Esophagus (tissue), 2 donors: ENCODE results near the gene STAM2. TPM values are rescaled to one million over a fixed set of nuclear protein-coding genes. Genes with fewer than 3 reads are reported as not detected.
A peak's percentile ranks its signal among the peaks of the same experiment; 100 is the strongest.

Experiments used
- H3K27ac ChIP-seq, 2 donors: one replicate each; pipeline ENCODE4 v1.5.1; 2013; ENCODE audit warnings: low read depth in 2 of 2, mild to moderate bottlenecking in 2 of 2, inconsistent platforms in 1 of 2, low read length in 1 of 2, moderate library complexity in 1 of 2
- H3K27me3 ChIP-seq, 2 donors: one replicate each; pipeline ENCODE4 v1.6.1; 2013; ENCODE audit warnings: low read length in 2 of 2, control low read depth in 1 of 2, mild to moderate bottlenecking in 1 of 2; ENCODE audit not compliant: insufficient read depth in 2 of 2, control insufficient read depth in 1 of 2
- H3K36me3 ChIP-seq, 2 donors: one replicate each; pipeline ENCODE4 v1.6.1; 2013; ENCODE audit warnings: low read length in 1 of 2; ENCODE audit not compliant: control insufficient read depth in 2 of 2, insufficient read depth in 2 of 2
- H3K4me1 ChIP-seq, 2 donors: one replicate each; pipeline ENCODE4 v1.6.1; 2013; ENCODE audit warnings: low read length in 1 of 2; ENCODE audit not compliant: control insufficient read depth in 2 of 2, insufficient read depth in 2 of 2
- H3K4me3 ChIP-seq, 2 donors: one replicate each; pipeline ENCODE4 v1.5.1; 2013; ENCODE audit warnings: low read length in 2 of 2, mild to moderate bottlenecking in 2 of 2, low read depth in 1 of 2, moderate library complexity in 1 of 2
- H3K9me3 ChIP-seq, 2 donors: one replicate each; pipeline ENCODE4 v1.6.1; 2013; ENCODE audit warnings: mild to moderate bottlenecking in 2 of 2, low read depth in 1 of 2, low read length in 1 of 2, moderate library complexity in 1 of 2; ENCODE audit not compliant: control insufficient read depth in 2 of 2, insufficient read depth in 1 of 2
- WGBS, 2 donors: extraction: QIAGEN DNeasy Blood & Tissue Kit; methylation state at CpG; one replicate each; pipeline ENCODE4 v1.1.7; 2013; 5-methylcytosine and 5-hydroxymethylcytosine counted together
- polyA plus RNA-seq, 2 donors: library from polyadenylated mRNA; stranded (reverse); fragments of 200-250 nt; gene quantifications; one replicate each; pipeline ENCODE4 v1.2.3, GENCODE V29; 2013
- donor health status: healthy with polysubstance abuse.
- donor health status: Bipolar disorder and iron deficiency.

The STAM2 gene
- polyA plus RNA-seq, 2 donors, result 6.6 to 7.3 TPM

GRCh38 chr2:152068226-152068625 is 107.3 kb downstream of the STAM2 start:
- WGBS, 2 donors, result 41 to 61% methylated on average over 2 of the region's 2 CpGs
- Histone ChIP-seq H3K4me3 (no peak overlapping the region), H3K4me1 (no peaks in the 10 kb centered on the region), H3K27me3 (no peaks in the 10 kb centered on the region), H3K27ac (peak overlapping the region; percentile 31 to 34), H3K9me3 (no peaks in the 10 kb centered on the region), H3K36me3 (no peaks in the 10 kb centered on the region)

- Histone ChIP-seq H3K4me3 (no peak overlapping the region), H3K4me1 (no peaks in the 10 kb centered on the region), H3K9me3 (no peaks in the 10 kb centered on the region), H3K36me3 (no peaks in the 10 kb centered on the region), H3K27ac (peak overlapping the region; percentile 31 to 34), H3K27me3 (no peaks in the 10 kb centered on the region)
- 54 to 81% methylated on average over 1 of the region's 1 CpG for WGBS, 2 donors
Measured at GRCh38 chr2:152067823-152068222, 107.7 kb downstream of the STAM2 start.

Other genes starting within 250 kb of the STAM2 start
- gene CACNB4, start 76.7 kb downstream of the STAM2 start, polyA plus RNA-seq, result 1 to 10 TPM; 1.2 to 1.3 TPM
- 1 to 10 TPM; 4.2 to 5.3 TPM for gene FMNL2, start 159.4 kb upstream of the STAM2 start, polyA plus RNA-seq